ENCODE data around the gene CCT8. TPM values are rescaled to one million over a fixed set of nuclear protein-coding genes. Genes with fewer than 3 reads are reported as not detected.

The CCT8 gene
- total and polyA plus RNA-seq, 4 donors: 47.0 to 78.2 (median 58.0) TPM

DNA sequence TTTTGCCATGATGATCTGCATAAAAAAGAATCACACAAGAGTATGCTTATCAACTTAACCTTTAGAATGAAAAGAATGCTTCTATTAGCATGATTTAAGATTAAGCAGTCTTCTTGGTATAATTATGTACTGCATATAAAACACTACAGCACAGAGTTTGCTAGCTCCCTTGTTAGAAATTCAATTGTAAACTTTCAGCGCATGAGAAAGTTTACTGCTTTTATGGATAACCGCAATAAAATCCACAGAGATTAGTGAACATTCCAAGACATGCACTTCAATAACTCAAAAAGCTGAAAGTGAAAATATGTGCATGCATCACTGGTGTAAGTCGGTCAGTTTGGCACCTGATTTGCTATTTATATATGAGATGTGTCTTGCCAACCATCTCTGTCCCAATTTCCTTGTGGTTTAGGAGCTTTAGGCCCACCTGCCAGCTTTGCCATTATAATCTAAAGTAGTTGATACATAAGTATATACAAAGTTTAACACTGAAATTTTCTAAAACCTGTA lies 16.9 kb downstream of the CCT8 start:
- 90% methylated on average over 3 of the region's 3 CpGs for WGBS
- Histone ChIP-seq H3K27me3 (ENCODE audit: control insufficient read depth in 4 of 4, insufficient read depth in 4 of 4, low read length in 3 of 4) (no peaks in the 10 kb centered on the region), H3K36me3 (ENCODE audit: control insufficient read depth in 4 of 4, insufficient read depth in 3 of 4, low read depth in 1 of 4, low read length in 3 of 4) (peaks cover 9 to 81% (median 67%) of the 10 kb centered on the region in 4 donors), H3K27ac (ENCODE audit: low read depth in 1 of 2, low read length in 2 of 2) (no peak overlapping the region), H3K9me3 (ENCODE audit: control insufficient read depth in 4 of 4, low read length in 3 of 4) (no peaks in the 10 kb centered on the region), H3K4me1 (ENCODE audit: control insufficient read depth in 4 of 4, insufficient read depth in 4 of 4, low read length in 3 of 4) (no peaks in the 10 kb centered on the region), H3K4me3 (ENCODE audit: low read depth in 1 of 3, low read length in 3 of 3) (no peak overlapping the region), H3K9ac (ENCODE audit: low read depth in 1 of 2, low read length in 2 of 2) (no peak overlapping the region)
- DNase-seq (ENCODE audit: low spot score): no peak
- TF ChIP-seq RAD21 (IDR thresholded peaks at IDR 0.05): no peak
- TF ChIP-seq RXRA (IDR thresholded peaks at IDR 0.05): no peak
- TF ChIP-seq CTCF (IDR thresholded peaks at IDR 0.05; ENCODE audit: low read depth, low read length, missing input control): no peak
- TF ChIP-seq JUND (IDR thresholded peaks at IDR 0.05): no peak
- TF ChIP-seq HNF4A (conservative IDR thresholded peaks at IDR 0.05): no peak
- TF ChIP-seq HNF4G (IDR thresholded peaks at IDR 0.05): no peak
- no peak for TF ChIP-seq TAF1 (conservative IDR thresholded peaks at IDR 0.05)
- TF ChIP-seq SP1 (IDR thresholded peaks at IDR 0.05): no peak
- TF ChIP-seq GABPA (IDR thresholded peaks at IDR 0.05 in 1 of 2, conservative IDR thresholded peaks at IDR 0.05 in 1 of 2): no peak
- TF ChIP-seq EGR1 (IDR thresholded peaks at IDR 0.05; ENCODE audit: low read depth in 2 of 2): no peak

DNA sequence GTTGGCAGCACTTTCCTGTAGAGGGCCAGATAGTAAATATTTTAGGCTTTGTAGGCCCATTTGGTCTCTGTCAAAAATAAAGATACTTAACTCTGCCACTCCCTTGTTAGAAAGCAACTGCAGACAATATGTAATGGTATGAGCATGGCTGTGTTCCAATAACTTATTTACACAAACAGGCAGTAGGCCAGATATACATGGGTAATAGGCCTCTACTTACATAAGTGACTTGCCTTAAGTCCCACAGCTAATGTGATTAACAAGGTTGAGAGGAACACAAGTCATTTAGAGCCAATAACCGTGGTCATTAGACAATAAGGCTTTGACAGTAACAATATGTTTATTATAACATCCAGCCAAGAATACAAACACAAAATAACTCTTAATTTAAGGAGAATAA lies 17.4 kb downstream of the CCT8 start:
- Histone ChIP-seq H3K4me1 (ENCODE audit: control insufficient read depth in 4 of 4, insufficient read depth in 4 of 4, low read length in 3 of 4) (no peaks in the 10 kb centered on the region), H3K9me3 (ENCODE audit: control insufficient read depth in 4 of 4, low read length in 3 of 4) (no peaks in the 10 kb centered on the region), H3K4me3 (ENCODE audit: low read depth in 1 of 3, low read length in 3 of 3) (no peak overlapping the region), H3K27ac (ENCODE audit: low read depth in 1 of 2, low read length in 2 of 2) (no peak overlapping the region), H3K27me3 (ENCODE audit: control insufficient read depth in 4 of 4, insufficient read depth in 4 of 4, low read length in 3 of 4) (no peaks in the 10 kb centered on the region), H3K36me3 (ENCODE audit: control insufficient read depth in 4 of 4, insufficient read depth in 3 of 4, low read depth in 1 of 4, low read length in 3 of 4) (peaks cover 9 to 80% (median 62%) of the 10 kb centered on the region in 4 donors), H3K9ac (ENCODE audit: low read depth in 1 of 2, low read length in 2 of 2) (no peak overlapping the region)
- no peak for DNase-seq (ENCODE audit: low spot score)
- WGBS: 80% methylated on average over 1 of the region's 1 CpG
- TF ChIP-seq MAX (IDR thresholded peaks at IDR 0.05): no peak
- no peak for TF ChIP-seq FOXA1 (IDR thresholded peaks at IDR 0.05)
- no peak for TF ChIP-seq YY1 (IDR thresholded peaks at IDR 0.05)
- no peak for TF ChIP-seq RXRA (IDR thresholded peaks at IDR 0.05)
- TF ChIP-seq, protein P1, sequence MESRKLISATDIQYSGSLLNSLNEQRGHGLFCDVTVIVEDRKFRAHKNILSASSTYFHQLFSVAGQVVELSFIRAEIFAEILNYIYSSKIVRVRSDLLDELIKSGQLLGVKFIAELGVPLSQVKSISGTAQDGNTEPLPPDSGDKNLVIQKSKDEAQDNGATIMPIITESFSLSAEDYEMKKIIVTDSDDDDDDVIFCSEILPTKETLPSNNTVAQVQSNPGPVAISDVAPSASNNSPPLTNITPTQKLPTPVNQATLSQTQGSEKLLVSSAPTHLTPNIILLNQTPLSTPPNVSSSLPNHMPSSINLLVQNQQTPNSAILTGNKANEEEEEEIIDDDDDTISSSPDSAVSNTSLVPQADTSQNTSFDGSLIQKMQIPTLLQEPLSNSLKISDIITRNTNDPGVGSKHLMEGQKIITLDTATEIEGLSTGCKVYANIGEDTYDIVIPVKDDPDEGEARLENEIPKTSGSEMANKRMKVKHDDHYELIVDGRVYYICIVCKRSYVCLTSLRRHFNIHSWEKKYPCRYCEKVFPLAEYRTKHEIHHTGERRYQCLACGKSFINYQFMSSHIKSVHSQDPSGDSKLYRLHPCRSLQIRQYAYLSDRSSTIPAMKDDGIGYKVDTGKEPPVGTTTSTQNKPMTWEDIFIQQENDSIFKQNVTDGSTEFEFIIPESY (IDR thresholded peaks at IDR 0.05): no peak
- no peak for TF ChIP-seq HNF4A (conservative IDR thresholded peaks at IDR 0.05)
- TF ChIP-seq JUND (IDR thresholded peaks at IDR 0.05): no peak
- TF ChIP-seq EGR1 (IDR thresholded peaks at IDR 0.05; ENCODE audit: low read depth in 2 of 2): no peak
- no peak for TF ChIP-seq SP1 (IDR thresholded peaks at IDR 0.05)
- TF ChIP-seq GABPA (IDR thresholded peaks at IDR 0.05 in 1 of 2, conservative IDR thresholded peaks at IDR 0.05 in 1 of 2): no peak
- no peak for TF ChIP-seq REST (IDR thresholded peaks at IDR 0.05)
- TF ChIP-seq FOXA2 (IDR thresholded peaks at IDR 0.05): no peak
- TF ChIP-seq RAD21 (IDR thresholded peaks at IDR 0.05): no peak
- no peak for TF ChIP-seq CTCF (IDR thresholded peaks at IDR 0.05; ENCODE audit: low read depth, low read length, missing input control)
- no peak for TF ChIP-seq ATF3 (IDR thresholded peaks at IDR 0.05)
- TF ChIP-seq TAF1 (conservative IDR thresholded peaks at IDR 0.05): no peak
- TF ChIP-seq HNF4G (IDR thresholded peaks at IDR 0.05): no peak
- TF ChIP-seq NR2F2 (IDR thresholded peaks at IDR 0.05): no peak

All from liver (tissue), 9 donors.